GM18526 (cell line): Measurements from ENCODE around the gene DGKG.

ENCODE experiments used
- POLR2A ChIP-seq: IDR thresholded peaks from 3 replicates; pipeline ENCODE4 v1.6.1; 2011; ENCODE audit not compliant: insufficient read length; ENCODE audit errors: extremely low read depth

The DGKG gene

GRCh38 chr3:186380622-186381380 is 18.8 kb upstream of the DGKG start:
- no peak for TF ChIP-seq POLR2A

DNA sequence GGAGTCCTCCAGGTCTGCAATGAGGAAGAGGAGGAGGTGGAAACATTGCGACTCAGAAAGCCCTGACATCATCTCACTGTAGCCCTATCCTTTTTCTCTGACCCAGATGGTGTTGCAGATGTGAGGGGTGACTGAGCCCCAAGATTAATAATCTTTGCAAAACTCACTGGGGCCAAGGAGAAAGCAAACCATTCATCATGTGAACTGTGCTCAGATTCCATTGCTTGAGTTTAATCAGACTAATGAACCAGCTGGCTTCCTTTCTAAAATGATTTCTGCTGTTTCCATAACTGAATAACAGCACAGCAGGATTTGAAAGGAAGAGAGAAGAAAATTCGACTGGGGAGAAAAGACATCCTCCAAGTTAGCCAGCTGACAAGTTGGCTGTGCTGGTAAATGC is 13.4 kb upstream of the DGKG start:
- TF ChIP-seq POLR2A: no peak

- no peak for TF ChIP-seq POLR2A
These were observed 12.3 kb upstream of the DGKG start for GRCh38 chr3:186374376-186374775.

DNA sequence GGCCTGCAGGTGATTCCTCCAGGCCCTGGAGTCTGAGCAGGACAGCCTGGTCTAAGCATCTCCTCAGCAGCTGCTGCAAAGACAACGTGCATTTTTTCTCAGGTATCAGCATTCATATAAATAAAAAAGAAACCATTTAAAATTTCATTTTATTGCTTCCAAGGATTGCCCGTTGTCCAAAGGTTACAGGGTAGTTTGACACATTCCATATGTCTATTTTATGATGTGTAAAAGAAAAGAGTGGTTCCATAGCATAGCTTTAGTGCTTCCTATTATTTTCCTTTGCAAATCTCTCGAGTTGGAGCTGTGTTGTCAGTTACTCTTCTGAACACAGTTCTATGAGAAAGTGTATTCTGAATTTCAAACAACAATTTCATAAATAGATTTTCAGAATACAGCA is 7.2 kb upstream of the DGKG start:
- TF ChIP-seq POLR2A: no peak

DNA sequence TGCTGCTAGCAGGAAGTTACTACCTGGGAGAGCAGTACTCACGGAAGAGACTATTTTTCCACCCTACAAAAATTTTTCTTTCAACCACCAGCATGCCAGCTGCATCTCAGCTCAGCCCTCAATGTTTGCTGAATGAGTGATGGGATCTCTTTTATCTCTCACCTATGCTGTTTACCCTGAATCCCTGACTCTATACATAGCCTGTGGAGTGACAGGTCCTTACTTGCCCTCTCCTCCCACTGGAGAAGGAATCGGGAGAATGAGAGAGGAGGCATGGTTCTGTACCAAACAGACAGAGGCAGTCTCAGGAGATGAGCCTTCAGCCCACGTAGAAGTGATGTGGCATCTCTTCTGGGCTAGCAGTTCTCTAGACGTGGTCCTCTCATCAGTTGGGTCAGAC is 6.7 kb upstream of the DGKG start:
- TF ChIP-seq POLR2A: no peak

GRCh38 chr3:186368176-186368575 is 6.1 kb upstream of the DGKG start:
- no peak for TF ChIP-seq POLR2A

DNA sequence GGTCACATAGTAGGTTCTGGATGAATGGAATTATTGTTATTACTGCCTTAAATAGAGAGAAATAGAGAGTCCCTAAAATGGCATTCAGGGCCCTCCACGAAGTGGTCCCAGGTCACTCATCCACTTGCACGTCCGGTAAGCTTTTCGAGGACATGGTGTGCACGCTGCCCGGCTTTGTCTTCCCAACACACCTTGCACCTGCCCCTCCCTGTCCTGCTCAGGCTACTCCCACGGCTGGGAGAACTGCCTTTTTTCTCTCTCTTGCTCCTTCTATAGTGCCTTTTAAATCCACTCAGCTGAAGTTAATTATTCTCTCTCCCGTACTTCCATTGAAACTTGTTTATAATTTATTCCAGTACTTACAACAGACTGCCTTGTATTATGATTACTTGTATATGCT is 5.6 kb upstream of the DGKG start:
- TF ChIP-seq POLR2A: no peak

- no peak for TF ChIP-seq POLR2A
These were observed 4.2 kb upstream of the DGKG start for GRCh38 chr3:186366206-186366605.

- no peak for TF ChIP-seq POLR2A
These were observed 3.4 kb upstream of the DGKG start for GRCh38 chr3:186365202-186365974.

- TF ChIP-seq POLR2A: no peak
These were observed 954 bp upstream of the DGKG start for GRCh38 chr3:186362988-186363387.

- TF ChIP-seq POLR2A: no peak
These were observed 456 bp upstream of the DGKG start for GRCh38 chr3:186362537-186362842.

DNA sequence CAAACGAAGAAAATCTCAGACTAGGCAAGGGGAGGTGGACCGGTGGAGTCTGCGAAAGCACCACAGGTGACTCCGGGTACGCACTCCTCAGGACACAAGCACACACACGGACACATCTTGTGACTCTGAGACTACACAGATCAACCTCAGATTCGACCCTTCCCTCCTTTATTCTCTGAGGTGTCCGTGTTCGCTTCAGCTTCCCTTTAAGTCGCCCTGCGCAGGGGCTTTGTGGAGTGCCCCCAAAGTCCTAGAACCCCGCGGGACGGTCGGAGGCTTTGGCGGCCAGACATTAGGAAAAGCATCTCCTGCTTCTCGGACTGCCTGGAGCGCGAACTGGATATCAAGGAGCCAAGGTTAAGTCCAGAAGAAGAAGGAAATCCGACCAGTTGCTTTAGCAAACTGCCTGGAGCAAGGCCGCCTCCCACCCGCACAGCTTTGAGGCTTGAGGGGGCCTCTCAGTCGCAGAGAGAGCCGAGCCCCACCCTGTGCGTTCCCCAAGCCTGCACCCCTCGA is 730 bp downstream of the DGKG start:
- TF ChIP-seq POLR2A: no peak

DNA sequence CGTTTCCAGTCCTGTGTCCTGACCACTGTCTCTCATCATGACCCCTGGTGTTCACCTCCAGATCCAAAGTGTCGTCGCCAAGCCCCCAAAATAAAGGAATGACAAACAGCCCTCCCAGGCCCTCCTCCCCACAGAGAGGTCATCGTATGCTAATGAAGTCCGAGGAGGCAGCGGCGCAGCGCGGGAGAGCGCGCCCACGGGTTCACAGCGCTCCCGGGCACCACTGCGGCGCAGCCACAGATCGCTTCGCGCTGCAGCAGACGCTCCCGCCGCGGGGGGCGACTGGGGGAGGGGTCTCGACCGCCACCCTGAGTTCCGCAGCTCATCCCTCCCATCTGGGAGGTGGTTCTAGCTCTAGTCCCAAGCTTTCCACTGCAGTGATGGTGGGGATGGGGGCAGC is 1.3 kb downstream of the DGKG start:
- no peak for TF ChIP-seq POLR2A

DNA sequence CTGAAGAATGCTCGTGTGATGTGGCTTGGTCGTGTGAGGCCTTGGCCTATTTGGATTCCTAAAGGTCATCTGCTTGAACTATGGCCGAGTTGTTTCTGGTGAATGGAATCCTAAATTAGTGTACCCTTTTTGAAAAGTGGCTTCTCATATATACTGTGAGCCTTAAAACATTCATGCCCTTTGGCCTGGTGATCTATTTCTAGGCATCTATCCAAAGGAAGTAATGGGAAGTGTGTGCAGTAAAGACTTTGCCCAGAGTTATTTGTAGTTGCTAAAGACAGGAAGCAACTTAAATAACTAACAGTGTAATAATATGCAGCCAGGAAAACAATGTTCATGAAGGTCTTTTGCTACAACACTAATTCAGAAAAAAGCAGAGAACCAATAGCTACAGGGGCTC is 3.0 kb downstream of the DGKG start:
- TF ChIP-seq POLR2A: no peak

GRCh38 chr3:186356152-186356551 is 5.9 kb downstream of the DGKG start:
- TF ChIP-seq POLR2A: no peak

DNA sequence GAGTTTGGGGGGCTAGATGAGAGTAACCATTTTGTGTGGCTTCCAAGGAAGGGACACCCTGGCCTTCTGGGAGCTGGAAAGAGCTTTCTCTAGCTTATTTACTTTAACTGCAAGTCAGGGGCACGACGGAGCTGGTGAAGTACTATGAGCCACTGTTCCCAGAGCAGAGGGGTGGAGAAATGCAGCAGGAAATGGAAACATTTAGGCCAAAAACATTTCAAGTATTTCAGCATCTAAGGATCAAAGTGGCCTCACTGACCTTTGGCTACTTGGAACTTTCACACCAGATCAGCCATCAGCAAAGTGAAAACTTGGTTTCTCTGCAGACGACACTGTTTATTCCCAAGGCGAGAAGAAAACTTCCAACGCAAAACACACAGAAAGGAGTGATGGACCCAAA is 7.9 kb downstream of the DGKG start:
- no peak for TF ChIP-seq POLR2A

GRCh38 chr3:186352369-186352768 is 9.7 kb downstream of the DGKG start:
- no peak for TF ChIP-seq POLR2A
